ENCODE data around the gene CCDC91. TPM values are rescaled to one million over a fixed set of nuclear protein-coding genes. Genes with fewer than 3 reads are reported as not detected.

CCDC91 gene
- total and polyA plus RNA-seq, 2 of the 4 experiments (the other 2 are of a cell fraction): 8.6 to 14.7 TPM

DNA sequence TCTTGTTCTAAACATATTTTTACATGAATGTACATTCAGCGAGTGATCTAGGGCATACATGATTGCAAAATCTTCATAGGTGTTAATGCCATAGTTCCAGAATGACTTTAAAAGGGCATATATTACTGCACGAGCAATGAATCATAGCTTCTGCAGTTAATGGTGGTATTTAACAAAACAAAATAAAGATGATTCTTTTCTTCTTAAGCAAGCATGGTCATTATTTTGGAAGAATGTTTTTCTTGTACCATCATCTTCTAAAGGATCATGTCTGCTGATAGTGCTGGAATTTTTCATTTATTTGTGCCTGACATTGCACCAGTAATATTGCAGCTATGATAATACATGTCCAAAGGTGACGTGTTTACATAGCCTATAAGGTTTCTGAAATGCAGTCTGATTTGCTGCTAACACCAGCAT, 388.6 kb downstream of the CCDC91 start:
- Histone ChIP-seq H3K9ac (ENCODE audit: low read depth, low read length) (no peak overlapping the region), H2BK20ac (ENCODE audit: low read depth, low read length) (no peak overlapping the region), H2BK5ac (ENCODE audit: low read depth, low read length, poor library complexity, severe bottlenecking) (peak overlapping the region; percentile 54), H3K23ac (ENCODE audit: low read depth, low read length) (no peak overlapping the region), H3K9me1 (ENCODE audit: insufficient read depth, low read length) (no peaks in the 10 kb centered on the region; the same call in none of the 2 replicates), H3K56ac (ENCODE audit: extremely low read depth, insufficient read depth, low read length) (no peak overlapping the region; the same call in 1 of the 2 replicates), H3K27ac (ENCODE audit: insufficient read depth, low read length) (peak overlapping the region; percentile 90; the same call in 1 of the 2 replicates), H3K18ac (ENCODE audit: low read depth, low read length) (no peak overlapping the region), H3K4ac (ENCODE audit: low read depth, low read length) (no peak overlapping the region; the same call in 1 of the 2 replicates), H4K5ac (ENCODE audit: low read depth, low read length) (no peak overlapping the region), H3K4me3 (ENCODE audit: insufficient read depth, low read depth, low read length) (no peak overlapping the region), H2AK5ac (ENCODE audit: low read depth, low read length) (no peak overlapping the region), H4K91ac (ENCODE audit: insufficient read depth, low read depth, low read length) (no peak overlapping the region), H3K36me3 (ENCODE audit: control insufficient read depth, insufficient read depth, low read length) (no peaks in the 10 kb centered on the region), H3K9me3 (ENCODE audit: control insufficient read depth, insufficient read depth, low read length) (peaks cover 2% of the 10 kb centered on the region; the same call in 1 of the 2 replicates), H2AFZ (replicated peaks; ENCODE audit: low read length, poor library complexity) (no peak overlapping the region), H4K8ac (ENCODE audit: low read depth in 2 of 2, low read length in 2 of 2) (no peak overlapping the region), H3K4me1 (ENCODE audit: control insufficient read depth, insufficient read depth, low read length) (peaks cover 7% of the 10 kb centered on the region), H2BK120ac (ENCODE audit: low read depth, low read length) (peak overlapping the region; percentile 9; the same call in 1 of the 2 replicates), H3K14ac (replicated peaks; ENCODE audit: low read depth, low read length) (no peak overlapping the region), H3K4me2 (ENCODE audit: low read depth, low read length) (peak overlapping the region; percentile 23; the same call in 1 of the 2 replicates), H3K27me3 (ENCODE audit: control insufficient read depth, insufficient read depth, low read length) (no peaks in the 10 kb centered on the region), H2BK15ac (ENCODE audit: low read depth, low read length) (no peak overlapping the region), H4K20me1 (ENCODE audit: insufficient read depth, low read length) (no peaks in the 10 kb centered on the region), H2AK9ac (replicated peaks; ENCODE audit: low read depth, low read length, poor library complexity) (no peak overlapping the region), H3K79me1 (ENCODE audit: low read depth in 1 of 2, low read length in 2 of 2) (no peaks in the 10 kb centered on the region)
- TF ChIP-seq NFE2L2 (IDR thresholded peaks at IDR 0.05; ENCODE audit: low read depth, low read length) (no peak), BHLHE40 (IDR thresholded peaks at IDR 0.05; ENCODE audit: low read depth, low read length) (peak; percentile 77), CEBPB (IDR thresholded peaks at IDR 0.05; ENCODE audit: low read depth, low read length) (peak; percentile 51)
- CTCF ChIA-PET: no interaction called here
- no TSS peak for BruUV-seq (replicated peaks)
- POLR2A ChIA-PET (ENCODE audit: unreplicated experiment): no interaction called here
- ATAC-seq (ENCODE audit: low read depth) (peak; percentile 90), DNase-seq (peak; percentile 52)
- no CpG with 5 or more reads among the region's 3 CpGs for WGBS, 2 experiments (ENCODE audit: extremely low coverage in 2 of 2, insufficient read length in 1 of 2)
- dilution Hi-C loops (cut with HindIII; ENCODE audit: low sequenced_read_pairs, unreplicated experiment) (no loop called here), intact Hi-C loops (cut with micrococcal nuclease) (no loop called here), in situ Hi-C loops (cut with MboI; ENCODE audit: low sequenced_read_pairs) (no loop called here)

All from IMR-90 (cell line).